ENCODE results near the gene CYSTM1. TPM values are rescaled to one million over a fixed set of nuclear protein-coding genes. Genes with fewer than 3 reads are reported as not detected.

CYSTM1 gene
- total and polyA plus RNA-seq, 4 donors, result 8.1 to 45.7 (median 23.4) TPM

Other genes with a start within 250 kb of the CYSTM1 start
- gene NRG2, start 131.9 kb upstream of the CYSTM1 start, total RNA-seq, result under 1 TPM in 1 of 2 donors, not detected in 1; 0.08 TPM
- gene NRG2, start 131.9 kb upstream of the CYSTM1 start, polyA plus RNA-seq, result under 1 TPM in 1 of 2 donors, not detected in 1; 0.07 TPM
- 10 to 100 TPM in 1 of 2 donors, 1 to 10 TPM in 1; 6.9 to 14.7 TPM for gene PURA, start 61.1 kb upstream of the CYSTM1 start, total RNA-seq
- gene PURA, start 61.1 kb upstream of the CYSTM1 start, polyA plus RNA-seq, result 1 to 10 TPM; 2.8 to 4.3 TPM
- gene IGIP, start 49.3 kb upstream of the CYSTM1 start, total RNA-seq, result 10 to 100 TPM in 1 of 2 donors, 1 to 10 TPM in 1; 4.1 to 11.8 TPM
- 1 to 10 TPM; 2.3 to 3.3 TPM for gene IGIP, start 49.3 kb upstream of the CYSTM1 start, polyA plus RNA-seq
- 10 to 100 TPM; 14.0 to 21.8 TPM for gene PFDN1, start 127.9 kb downstream of the CYSTM1 start, total RNA-seq
- gene PFDN1, start 127.9 kb downstream of the CYSTM1 start, polyA plus RNA-seq, result 10 to 100 TPM; 19.6 to 30.8 TPM
- gene HBEGF, start 171.4 kb downstream of the CYSTM1 start, total RNA-seq, result 1 to 10 TPM in 1 of 2 donors, under 1 TPM in 1; 0.65 to 1.0 TPM
- under 1 TPM; 0.60 to 0.90 TPM for gene HBEGF, start 171.4 kb downstream of the CYSTM1 start, polyA plus RNA-seq
- gene SLC4A9, start 185.0 kb downstream of the CYSTM1 start, total RNA-seq, result not detected
- not detected for gene SLC4A9, start 185.0 kb downstream of the CYSTM1 start, polyA plus RNA-seq
- 100 to 1,000 TPM in 1 of 2 donors, 10 to 100 TPM in 1; 83.5 to 116 TPM for gene ANKHD1, start 226.6 kb downstream of the CYSTM1 start, total RNA-seq
- 10 to 100 TPM; 33.2 to 36.7 TPM for gene ANKHD1, start 226.6 kb downstream of the CYSTM1 start, polyA plus RNA-seq